ENCODE data around the gene SLC2A10.

Gene SLC2A10

DNA sequence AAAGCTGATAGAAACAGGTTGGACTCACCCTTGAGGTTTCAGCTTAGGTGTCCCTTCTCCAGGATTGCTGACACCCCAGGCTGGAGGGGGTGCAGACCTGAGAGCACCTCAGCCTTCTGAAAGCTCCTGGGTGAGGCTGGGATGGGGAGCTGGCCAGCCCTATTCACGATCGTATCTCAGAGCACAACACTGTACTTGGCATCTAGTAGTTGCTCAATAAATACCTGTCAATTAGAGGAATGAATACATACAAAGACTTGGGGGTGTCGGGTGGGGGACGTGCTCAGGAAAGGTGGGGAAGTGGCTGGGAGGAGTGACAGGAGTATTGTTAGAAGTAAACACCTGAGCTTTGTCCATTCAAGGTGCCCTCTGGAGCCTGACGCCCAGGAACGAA is 61.7 kb downstream of the SLC2A10 start:
- no peak for DNase-seq

GRCh38 chr20:46772901-46773300 is 63.5 kb downstream of the SLC2A10 start:
- no peak for DNase-seq

DNA sequence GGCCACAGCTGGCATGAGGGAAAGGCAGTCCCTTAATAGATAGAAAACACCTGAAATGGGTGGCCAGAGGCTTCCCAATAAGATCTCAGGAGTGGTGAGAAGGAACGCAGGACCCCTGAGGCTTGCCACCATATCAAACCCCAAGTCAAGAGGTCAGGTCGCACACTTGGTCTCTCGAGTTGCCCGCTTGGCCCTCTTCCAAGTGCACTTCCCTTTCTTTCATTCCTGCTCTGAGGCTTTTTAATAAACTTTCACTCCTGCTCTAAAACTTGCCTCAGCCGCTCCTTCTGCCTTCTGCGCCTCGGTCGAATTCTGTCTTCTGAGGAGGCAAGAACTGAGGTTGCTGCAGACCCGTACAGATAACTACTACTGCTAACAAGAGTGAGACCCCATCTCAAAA is 64.2 kb downstream of the SLC2A10 start:
- no peak for DNase-seq

GRCh38 chr20:46774236-46774635 is 64.8 kb downstream of the SLC2A10 start:
- DNase-seq, result no peak

DNA sequence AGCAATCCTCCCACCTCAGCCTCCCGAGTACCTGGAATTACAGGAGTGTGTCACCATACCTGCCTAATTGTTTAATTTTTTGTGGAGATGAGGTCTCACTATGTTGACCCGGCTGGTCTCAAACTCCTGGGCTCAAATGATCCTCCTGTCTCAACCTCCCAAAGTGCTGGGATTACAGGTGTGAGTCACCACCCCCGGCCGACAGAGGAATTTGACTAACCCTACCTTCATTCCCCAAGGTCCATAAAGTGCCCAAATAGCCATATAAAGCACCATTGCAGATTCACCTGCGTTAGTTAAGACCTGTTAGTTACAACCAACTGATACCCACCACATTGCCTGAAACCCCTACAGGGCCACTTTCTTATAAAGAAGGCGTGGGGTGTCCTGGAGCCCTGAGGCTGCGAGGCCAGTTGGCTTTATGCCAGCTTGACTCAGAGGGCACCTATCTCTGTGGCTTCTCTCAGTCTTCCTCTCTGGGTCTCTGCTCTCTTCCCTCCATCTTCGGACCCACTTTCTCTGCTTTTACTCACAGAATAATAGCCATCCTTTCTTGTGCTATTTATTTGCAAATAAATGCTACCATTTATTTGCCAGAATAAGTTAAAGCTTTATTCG is 65.6 kb downstream of the SLC2A10 start:
- no peak for DNase-seq

GRCh38 chr20:46775806-46776205 is 66.4 kb downstream of the SLC2A10 start:
- DNase-seq, result no peak

DNA sequence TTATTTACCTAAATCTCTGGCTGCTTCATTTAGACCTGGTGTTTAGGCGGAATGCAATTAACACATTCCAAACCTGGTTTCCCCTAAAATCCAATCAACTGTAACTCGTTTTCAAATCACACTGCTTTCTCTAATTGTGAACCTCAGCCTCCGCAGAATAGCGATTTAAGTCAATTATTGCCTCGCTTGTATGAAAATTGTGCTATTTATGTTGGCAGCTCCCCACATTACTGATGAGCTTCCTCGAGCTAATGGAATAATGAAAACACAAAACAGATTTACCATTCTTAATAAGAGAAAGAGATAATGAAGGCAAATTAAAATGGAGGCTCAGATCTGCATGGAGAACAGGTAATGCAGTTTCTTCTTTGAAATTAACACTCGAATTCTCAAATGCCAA is 67.9 kb downstream of the SLC2A10 start:
- no peak for DNase-seq

GRCh38 chr20:46779831-46780230 is 70.4 kb downstream of the SLC2A10 start:
- no peak for DNase-seq

GRCh38 chr20:46784436-46785127 is 75.1 kb downstream of the SLC2A10 start:
- no peak for DNase-seq
